ENCODE results near the gene ATP11A. TPM values are rescaled to one million over a fixed set of nuclear protein-coding genes. Genes with fewer than 3 reads are reported as not detected.

ATP11A gene
- total RNA-seq, 1 experiment from 2014 or later = 9.4 TPM

GRCh38 chr13:112825071-112825470, 135.2 kb downstream of the ATP11A start:
- no peak for DNase-seq (ENCODE audit: low spot score)
- Histone ChIP-seq H3K9me3 (ENCODE audit: low read depth, low read length, poor library complexity, severe bottlenecking) (no peaks in the 10 kb centered on the region), H3K27ac (ENCODE audit: low read depth, low read length, poor library complexity, severe bottlenecking) (no peak overlapping the region), H3K27me3 (replicated peaks; ENCODE audit: insufficient read depth, low read depth, low read length, poor library complexity) (no peaks in the 10 kb centered on the region), H3K4me1 (ENCODE audit: insufficient read depth, low read length, poor library complexity, severe bottlenecking) (no peaks in the 10 kb centered on the region), H3K4me3 (ENCODE audit: low read depth, low read length, poor library complexity, severe bottlenecking) (no peak overlapping the region), H3K36me3 (ENCODE audit: insufficient read depth, low read length, poor library complexity, severe bottlenecking) (no peaks in the 10 kb centered on the region)
- ChIA-PET POLR2A (ENCODE audit: low non-redundant PET) (no interaction called here), CTCF (no interaction called here)
- no peak for TF ChIP-seq CTCF (conservative IDR thresholded peaks at IDR 0.05; ENCODE audit: low read depth, low read length)
- TF ChIP-seq EZH2 (IDR thresholded peaks at IDR 0.05; ENCODE audit: borderline replicate concordance, low read depth, low read length, poor library complexity, severe bottlenecking) = no peak
- intact Hi-C loops (cut with micrococcal nuclease; ENCODE audit: unreplicated experiment) = no loop called here
- no TSS peak for BruUV-seq (replicated peaks)

GRCh38 chr13:112825875-112826274, 136.0 kb downstream of the ATP11A start:
- H3K27me3 ChIP-seq (replicated peaks; ENCODE audit: insufficient read depth, low read depth, low read length, poor library complexity) = no peaks in the 10 kb centered on the region
- DNase-seq (ENCODE audit: low spot score) = no peak
- no peak overlapping the region for H3K27ac ChIP-seq (ENCODE audit: low read depth, low read length, poor library complexity, severe bottlenecking)
- H3K4me1 ChIP-seq (ENCODE audit: insufficient read depth, low read length, poor library complexity, severe bottlenecking) = no peaks in the 10 kb centered on the region
- H3K9me3 ChIP-seq (ENCODE audit: low read depth, low read length, poor library complexity, severe bottlenecking) = no peaks in the 10 kb centered on the region
- ChIA-PET CTCF (no interaction called here), POLR2A (ENCODE audit: low non-redundant PET) (no interaction called here)
- no TSS peak for BruUV-seq (replicated peaks)
- H3K36me3 ChIP-seq (ENCODE audit: insufficient read depth, low read length, poor library complexity, severe bottlenecking) = no peaks in the 10 kb centered on the region
- H3K4me3 ChIP-seq (ENCODE audit: low read depth, low read length, poor library complexity, severe bottlenecking) = no peak overlapping the region
- TF ChIP-seq CTCF (conservative IDR thresholded peaks at IDR 0.05; ENCODE audit: low read depth, low read length) (no peak), EZH2 (IDR thresholded peaks at IDR 0.05; ENCODE audit: borderline replicate concordance, low read depth, low read length, poor library complexity, severe bottlenecking) (no peak)
- intact Hi-C loops (cut with micrococcal nuclease; ENCODE audit: unreplicated experiment) = no loop called here

GRCh38 chr13:112826565-112826964, 136.7 kb downstream of the ATP11A start:
- no peaks in the 10 kb centered on the region for H3K4me1 ChIP-seq (ENCODE audit: insufficient read depth, low read length, poor library complexity, severe bottlenecking)
- DNase-seq (ENCODE audit: low spot score) = no peak
- CTCF ChIA-PET = no interaction called here
- no peak for TF ChIP-seq CTCF (conservative IDR thresholded peaks at IDR 0.05; ENCODE audit: low read depth, low read length)
- TF ChIP-seq EZH2 (IDR thresholded peaks at IDR 0.05; ENCODE audit: borderline replicate concordance, low read depth, low read length, poor library complexity, severe bottlenecking) = no peak
- intact Hi-C loops (cut with micrococcal nuclease; ENCODE audit: unreplicated experiment) = no loop called here
- no peak overlapping the region for H3K4me3 ChIP-seq (ENCODE audit: low read depth, low read length, poor library complexity, severe bottlenecking)
- POLR2A ChIA-PET (ENCODE audit: low non-redundant PET) = no interaction called here
- no TSS peak for BruUV-seq (replicated peaks)
- no peak overlapping the region for H3K27ac ChIP-seq (ENCODE audit: low read depth, low read length, poor library complexity, severe bottlenecking)
- H3K9me3 ChIP-seq (ENCODE audit: low read depth, low read length, poor library complexity, severe bottlenecking) = no peaks in the 10 kb centered on the region
- H3K36me3 ChIP-seq (ENCODE audit: insufficient read depth, low read length, poor library complexity, severe bottlenecking) = no peaks in the 10 kb centered on the region
- no peaks in the 10 kb centered on the region for H3K27me3 ChIP-seq (replicated peaks; ENCODE audit: insufficient read depth, low read depth, low read length, poor library complexity)
